K562 (cell line): ENCODE results near the gene LAMA5. TPM values are rescaled to one million over a fixed set of nuclear protein-coding genes. Genes with fewer than 3 reads are reported as not detected.

Source experiments
- ATAC-seq: fragments of 200-7000 bp; cut with Tn5 transposase; 3 replicates; pipeline ENCODE4 v1.9.1; 2020; ENCODE audit warnings: moderate library complexity
- BruUV-seq: library from RNA; stranded (reverse); fragments of 400-500 nt; replicated peaks from 2 replicates; lab custom pipeline; 2021; lab: Mats Ljungman, UMichigan
- CTCF ChIA-PET: fragments of 300-600 bp; formaldehyde crosslinking; extraction: SDS; loops from one replicate; lab custom pipeline; 2021; ENCODE audit warnings: low intra/inter-chr PET ratio; lab: Yijun Ruan, JAX
- POLR2A ChIA-PET: fragments of 300-600, 350-650 bp; sonication (Branson Sonifier 250); formaldehyde crosslinking; extraction: SDS; loops from one replicate; lab custom pipeline; 2021; ENCODE audit warnings: antibody characterized with exemption, inconsistent platforms; lab: Yijun Ruan, JAX
- DNase-seq, 4 experiments: peaks; one replicate each; pipeline versions ENCODE4 v3.0.0 to v3.0.0-alpha.2; 2011 to 2018; ENCODE audit warnings: low spot score in 3 of 4, mixed read lengths in 3 of 4; ENCODE audit errors: extremely low read depth in 1 of 4
- FAIRE-seq: peaks from 2 replicates; lab custom pipeline; 2011; peaks lifted over from hg19 to GRCh38; lab: Jason Lieb, UNC
- H2AFZ ChIP-seq: 2 replicates; pipeline ENCODE4 v1.6.0; 2011; ENCODE audit warnings: low read depth, low read length, control low read depth, inconsistent platforms
- H3K27ac ChIP-seq: fragments of 200-600 bp; 3 replicates; pipeline ENCODE4 v1.8.0; 2011; ENCODE audit warnings: low read depth, mild to moderate bottlenecking, control low read depth, inconsistent platforms, low read length, moderate library complexity, mixed read lengths; ENCODE audit errors: extremely low read depth
- H3K27me3 ChIP-seq, 2 experiments: fragments of 300-600 bp in 1 of 2; 2 replicates in 1 of 2; 3 replicates in 1 of 2; pipeline versions ENCODE4 v1.6.0 to v1.8.0; 2011; ENCODE audit warnings: inconsistent platforms in 2 of 2, low read length in 2 of 2, mild to moderate bottlenecking in 1 of 2, mixed read lengths in 1 of 2, moderate library complexity in 1 of 2; ENCODE audit not compliant: control insufficient read depth in 2 of 2, insufficient read depth in 2 of 2
- H3K36me3 ChIP-seq: fragments of 300-600 bp; 3 replicates; pipeline ENCODE4 v1.8.0; 2011; ENCODE audit warnings: mild to moderate bottlenecking, low read length, inconsistent platforms; ENCODE audit not compliant: control insufficient read depth, insufficient read depth
- H3K4me1 ChIP-seq, 2 experiments: fragments of 200-600 bp in 1 of 2; replicated peaks in 1 of 2; 2 replicates in 1 of 2; 3 replicates in 1 of 2; pipeline versions ENCODE4 v1.5.1 to v1.8.0; 2011; ENCODE audit warnings: inconsistent platforms in 2 of 2, low read length in 2 of 2, mild to moderate bottlenecking in 1 of 2, mixed read lengths in 1 of 2, moderate library complexity in 1 of 2; ENCODE audit not compliant: control insufficient read depth in 2 of 2, insufficient read depth in 2 of 2
- H3K4me2 ChIP-seq: 2 replicates; pipeline ENCODE4 v1.6.1; 2011; ENCODE audit warnings: low read length, control low read depth, inconsistent platforms, mixed read lengths; ENCODE audit not compliant: insufficient read depth
- H3K4me3 ChIP-seq: fragments of 200-600 bp; sonication (generic), shearing (Covaris generic); 2 replicates; pipeline ENCODE4 v1.5.1; 2016; ENCODE audit warnings: control low read depth, inconsistent platforms
- H3K79me2 ChIP-seq: fragments of 200-600 bp; 3 replicates; pipeline ENCODE4 v1.8.0; 2011; ENCODE audit warnings: low read length, inconsistent platforms; ENCODE audit not compliant: control insufficient read depth, insufficient read depth
- H3K9ac ChIP-seq, 2 experiments: 2 replicates each; pipeline versions ENCODE4 v1.6.0 to v1.6.1; 2011; ENCODE audit warnings: low read depth in 2 of 2, low read length in 2 of 2, control low read depth in 1 of 2, inconsistent platforms in 1 of 2, mild to moderate bottlenecking in 1 of 2, mixed read lengths in 1 of 2; ENCODE audit not compliant: insufficient read depth in 1 of 2
- H3K9me1 ChIP-seq: one replicate; pipeline ENCODE4 v1.6.0; 2011; ENCODE audit warnings: inconsistent platforms, mild to moderate bottlenecking, low read length, moderate library complexity; ENCODE audit not compliant: control insufficient read depth, insufficient read depth
- H3K9me3 ChIP-seq: replicated peaks from 2 replicates; pipeline ENCODE4 v1.5.1; 2011; ENCODE audit warnings: low read depth, low read length, inconsistent platforms; ENCODE audit not compliant: control insufficient read depth, insufficient read depth
- H4K20me1 ChIP-seq: replicated peaks from 2 replicates; pipeline ENCODE4 v1.6.1; 2011; ENCODE audit warnings: low read length, inconsistent platforms, mixed read lengths; ENCODE audit not compliant: control insufficient read depth, insufficient read depth
- MED1 ChIP-seq: sonication (generic); formaldehyde crosslinking; IDR thresholded peaks from 2 replicates; pipeline ENCODE4 v1.8.1; 2023; ENCODE audit warnings: missing genetic modification reagents, borderline replicate concordance
- POLR2G ChIP-seq: fragments of 200-400 bp; formaldehyde crosslinking; IDR thresholded peaks from 2 replicates; pipeline ENCODE4 v1.6.1; 2017; ENCODE audit warnings: low read depth, mild to moderate bottlenecking, antibody characterized with exemption, low read length, moderate library complexity
- POU5F1 ChIP-seq: fragments of 150-350 bp; IDR thresholded peaks from 2 replicates; pipeline ENCODE4 v1.6.1; 2014; ENCODE audit warnings: borderline replicate concordance, low read length, low read depth, mild to moderate bottlenecking; ENCODE audit not compliant: partially characterized antibody
- RBM22 ChIP-seq: fragments of 200-400 bp; formaldehyde crosslinking; IDR thresholded peaks from 2 replicates; pipeline ENCODE4 v1.6.1; 2018; ENCODE audit warnings: low read length, low read depth; ENCODE audit not compliant: poor library complexity, severe bottlenecking
- RBM34 ChIP-seq: fragments of 200-400 bp; formaldehyde crosslinking; IDR thresholded peaks from 2 replicates; pipeline ENCODE4 v1.6.1; 2018; ENCODE audit warnings: low read length, borderline replicate concordance; ENCODE audit not compliant: insufficient read depth
- ZNF212 ChIP-seq: fragments of 450-650 bp; formaldehyde crosslinking; IDR thresholded peaks from 2 replicates; pipeline ENCODE4 v1.4.0; 2020; ENCODE audit warnings: mild to moderate bottlenecking
- ZNF561 ChIP-seq: fragments of 450-650 bp; formaldehyde crosslinking; conservative IDR thresholded peaks from 2 replicates; pipeline ENCODE4 v1.4.0; 2020; ENCODE audit warnings: mild to moderate bottlenecking, moderate library complexity
- ZNF589 ChIP-seq: fragments of 200-800 bp; sonication (Bioruptor generic); IDR thresholded peaks from 2 replicates; pipeline ENCODE4 v1.6.1; 2016; ENCODE audit warnings: low read depth, missing genetic modification characterization, missing compliant biosample characterization
- WGBS: fragments of 100-300 bp; shearing (Covaris generic); methylation state at CpG from one replicate; pipeline ENCODE4 v1.1.6; 2016; ENCODE audit warnings: low coverage, mixed read lengths; ENCODE audit not compliant: insufficient coverage; ENCODE audit errors: missing lambda C conversion rate; 5-methylcytosine and 5-hydroxymethylcytosine counted together
- in situ Hi-C: fragments of 300-500 bp; cut with MboI; formaldehyde crosslinking; loops from 4 replicates; pipeline ENCODE4 v1.15.0; 2018; ENCODE audit warnings: inconsistent platforms, mixed read lengths
- intact Hi-C: fragments of 100-400 bp; cut with micrococcal nuclease; formaldehyde crosslinking; loops from 2 replicates; pipeline ENCODE4 v1.14.2; 2022
- polyA plus RNA-seq, 8 experiments: library from polyadenylated mRNA; depleted of rRNA in 4 of 8; stranded (reverse) in 5 of 8; unstranded in 3 of 8; fragments of >200 nt; fragmentation: Nextera tagmentation in 2 of 8; fragmentation: Illumina TruSeq in 1 of 8; extraction: Ambion mirVana in 2 of 8; extraction: Trizol in 1 of 8; gene quantifications; 2 replicates each; pipeline versions ENCODE4 v1.2.1 to v1.2.3, GENCODE V29; 2011 to 2014; ENCODE audit warnings: inconsistent platforms in 1 of 8, missing spikeins in 1 of 8
- total RNA-seq, 7 experiments: library from RNA; depleted of rRNA in 6 of 7; stranded (reverse); fragments of >200 nt in 6 of 7; fragmentation: Illumina TruSeq in 2 of 7; extraction: Trizol in 2 of 7; gene quantifications; 2 replicates each; pipeline versions ENCODE4 v1.2.1 to v1.2.3, GENCODE V29; 2011 to 2021; ENCODE audit warnings: low replicate concordance in 1 of 7

LAMA5 gene
- total and polyA plus RNA-seq, 9 of the 15 experiments (the other 6 are each of a cell fraction or from before 2014, with no cell fraction given) = 0.31 to 101 (median 7.8) TPM

DNA sequence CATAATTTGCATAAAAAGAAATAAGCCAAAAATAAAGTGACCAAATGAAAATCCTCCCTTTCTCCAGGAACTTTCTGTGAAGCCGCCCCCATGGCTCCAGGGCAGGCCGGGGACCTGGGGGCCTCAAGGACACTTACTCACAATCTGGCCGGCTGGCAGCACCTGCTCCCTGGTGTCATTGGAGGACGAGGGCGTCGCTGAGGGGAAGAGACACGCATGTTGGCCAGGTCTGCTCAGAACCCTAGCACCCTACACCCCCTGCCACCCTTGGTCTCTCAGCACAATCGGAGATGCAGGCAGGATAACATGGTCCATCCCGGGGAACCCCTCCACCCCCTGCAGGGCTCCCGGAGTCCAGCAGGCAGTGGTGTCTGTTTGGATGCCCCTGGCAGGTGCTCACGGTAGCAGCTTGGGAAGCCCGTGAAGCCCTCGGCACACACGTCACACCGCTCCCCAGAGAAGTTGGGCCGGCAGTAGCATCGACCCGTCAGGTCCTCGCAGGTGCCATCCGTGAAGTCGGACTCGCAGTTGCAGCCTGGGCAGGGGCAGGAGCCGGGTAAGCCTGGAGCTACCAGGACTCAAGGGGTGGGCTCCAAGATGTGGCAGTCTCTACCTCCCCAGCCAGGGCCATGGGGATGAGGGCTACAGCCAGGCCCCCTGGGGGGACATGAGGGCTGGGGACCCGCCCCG lies 21.3 kb downstream of the LAMA5 start:
- H3K9me3 ChIP-seq = no peaks in the 10 kb centered on the region
- no peaks in the 10 kb centered on the region for H3K79me2 ChIP-seq
- H3K27ac ChIP-seq = no peak overlapping the region
- BruUV-seq = no TSS peak
- H3K27me3 ChIP-seq = no peaks in the 10 kb centered on the region
- H3K4me2 ChIP-seq = no peak overlapping the region
- POLR2A ChIA-PET = interaction anchor here (0.9 kb wide), 1 partner anchor 23 kb away, joined by 3 read pairs; no protein-coding TSS in a partner anchor
- ATAC-seq = no peak
- peaks cover 2% of the 10 kb centered on the region for H3K9me1 ChIP-seq
- peaks cover 65% of the 10 kb centered on the region for H3K36me3 ChIP-seq
- WGBS = 94% methylated on average over 23 of the region's 25 CpGs
- TF ChIP-seq POLR2G = peak; percentile 52
- peak; percentile 21 for TF ChIP-seq RBM22
- no peak for TF ChIP-seq ZNF561
- TF ChIP-seq, all 486 proteins: peak for 2
- FAIRE-seq = no peak
- DNase-seq = no peak
- Histone ChIP-seq H3K4me1 (peaks cover 0 to 14% of the 10 kb centered on the region in 2 experiments; a peak in 1 of 5 replicates), H3K4me3 (no peak overlapping the region), H2AFZ (no peak overlapping the region), H3K9ac (peak overlapping the region in 1 of 2 experiments; percentile 43; a peak in 1 of 4 replicates), H4K20me1 (no peaks in the 10 kb centered on the region)
- CTCF ChIA-PET = no interaction called here
- intact Hi-C loops = no loop called here
- in situ Hi-C loops = no loop called here

DNA sequence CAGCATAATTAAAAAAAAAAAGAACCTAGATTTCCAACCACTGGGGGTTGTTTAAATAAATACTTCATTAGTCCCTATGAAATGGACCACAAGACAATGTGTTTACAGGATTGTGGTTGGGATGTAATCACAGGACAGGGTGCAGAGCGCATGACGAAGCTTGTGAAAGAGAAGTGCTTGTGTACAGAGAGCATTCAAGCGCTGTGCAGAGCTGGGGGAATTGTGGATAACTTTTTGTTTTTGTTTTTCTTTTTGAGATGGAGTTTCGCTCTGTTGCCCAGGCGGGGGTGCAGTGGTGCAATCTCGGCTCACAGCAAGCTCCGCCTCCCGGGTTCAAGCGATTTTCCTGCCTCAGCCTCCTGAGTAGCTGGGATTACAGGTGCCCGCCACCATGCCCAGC lies 22.3 kb downstream of the LAMA5 start:
- no peak overlapping the region for H3K4me2 ChIP-seq
- in situ Hi-C loops = no loop called here
- H3K9me3 ChIP-seq = no peaks in the 10 kb centered on the region
- ChIA-PET CTCF (no interaction called here), POLR2A (interaction anchor here (1.2 kb wide), 1 partner anchor 10 kb away, joined by 3 read pairs; no protein-coding TSS in a partner anchor)
- no TSS peak for BruUV-seq
- H3K4me3 ChIP-seq = no peak overlapping the region
- intact Hi-C loops = no loop called here
- H3K79me2 ChIP-seq = no peaks in the 10 kb centered on the region
- peaks cover 0 to 4% of the 10 kb centered on the region in 2 experiments; a peak in 1 of 5 replicates for H3K4me1 ChIP-seq
- H3K27ac ChIP-seq = no peak overlapping the region
- FAIRE-seq (no peak), ATAC-seq (no peak), DNase-seq (no peak)
- TF ChIP-seq ZNF589 (CRISPR knock-in tag) (no peak), ZNF212 (CRISPR knock-in tag) (no peak), MED1 (no peak), RBM34 (no peak), POU5F1 (no peak)
- no peaks in the 10 kb centered on the region for H3K27me3 ChIP-seq
- H2AFZ ChIP-seq = no peak overlapping the region
- peaks cover 62% of the 10 kb centered on the region for H3K36me3 ChIP-seq
- H4K20me1 ChIP-seq = no peaks in the 10 kb centered on the region
- WGBS = 92% methylated on average over 10 of the region's 10 CpGs
- no peak overlapping the region for H3K9ac ChIP-seq
- peaks cover under 1% of the 10 kb centered on the region for H3K9me1 ChIP-seq
